ENCODE measurements around the gene GIPC3.

GIPC3 gene

GRCh38 chr19:3606174-3606689 lies 21.0 kb downstream of the GIPC3 start:
- H3K27me3 ChIP-seq, result peaks cover 64% of the 10 kb centered on the region
- peaks cover 0 to 10% of the 10 kb centered on the region in 2 experiments for H3K4me1 ChIP-seq (ENCODE audit: control insufficient read depth in 1 of 2, insufficient read depth in 1 of 2, low read depth in 1 of 2, low read length in 1 of 2)
- no peak overlapping the region for H3K4me3 ChIP-seq (ENCODE audit: low read depth in 1 of 2, low read length in 1 of 2)
- TF ChIP-seq CTCF (IDR thresholded peaks at IDR 0.05), result no peak
- no peaks in the 10 kb centered on the region for H3K9me3 ChIP-seq
- H3K27ac ChIP-seq, result no peak overlapping the region
- H3K36me3 ChIP-seq, result peaks cover 15% of the 10 kb centered on the region

GRCh38 chr19:3606690-3607289 lies 21.5 kb downstream of the GIPC3 start, which contains the start of gene TBXA2R:
TSS of gene TBXA2R (minus strand) at chr19:3606875. CDS start at chr19:3600634, 6,241 bp downstream.
- Histone ChIP-seq H3K4me1 (ENCODE audit: control insufficient read depth in 1 of 2, insufficient read depth in 1 of 2, low read depth in 1 of 2, low read length in 1 of 2) (peaks cover 0 to 10% of the 10 kb centered on the region in 2 experiments), H3K27me3 (peaks cover 64% of the 10 kb centered on the region), H3K27ac (no peak within 1 kb of the TSS), H3K9me3 (no peaks in the 10 kb centered on the region), H3K4me3 (ENCODE audit: low read depth in 1 of 2, low read length in 1 of 2) (no peak within 1 kb of the TSS), H3K36me3 (peaks cover 20% of the 10 kb centered on the region)
- TF ChIP-seq CTCF (IDR thresholded peaks at IDR 0.05), result no peak

GRCh38 chr19:3607303-3608078 lies 22.2 kb downstream of the GIPC3 start:
- no peak overlapping the region for H3K27ac ChIP-seq
- H3K4me1 ChIP-seq (ENCODE audit: control insufficient read depth in 1 of 2, insufficient read depth in 1 of 2, low read depth in 1 of 2, low read length in 1 of 2), result peaks cover 0 to 10% of the 10 kb centered on the region in 2 experiments
- H3K36me3 ChIP-seq, result peaks cover 27% of the 10 kb centered on the region
- no peak overlapping the region for H3K4me3 ChIP-seq (ENCODE audit: low read depth in 1 of 2, low read length in 1 of 2)
- no peak for TF ChIP-seq CTCF (IDR thresholded peaks at IDR 0.05)
- H3K9me3 ChIP-seq, result no peaks in the 10 kb centered on the region
- peaks cover 64% of the 10 kb centered on the region for H3K27me3 ChIP-seq

- Histone ChIP-seq H3K4me3 (ENCODE audit: low read depth in 1 of 2, low read length in 1 of 2) (no peak overlapping the region), H3K36me3 (peaks cover 34% of the 10 kb centered on the region), H3K27ac (no peak overlapping the region), H3K27me3 (peaks cover 63% of the 10 kb centered on the region), H3K9me3 (no peaks in the 10 kb centered on the region), H3K4me1 (ENCODE audit: control insufficient read depth in 1 of 2, insufficient read depth in 1 of 2, low read depth in 1 of 2, low read length in 1 of 2) (peaks cover 0 to 10% of the 10 kb centered on the region in 2 experiments)
- no peak for TF ChIP-seq CTCF (IDR thresholded peaks at IDR 0.05)
These were observed 22.9 kb downstream of the GIPC3 start for GRCh38 chr19:3608079-3608641.

GRCh38 chr19:3608750-3609322 lies 23.6 kb downstream of the GIPC3 start:
- H3K9me3 ChIP-seq, result no peaks in the 10 kb centered on the region
- no peak overlapping the region for H3K4me3 ChIP-seq (ENCODE audit: low read depth in 1 of 2, low read length in 1 of 2)
- no peak for TF ChIP-seq CTCF (IDR thresholded peaks at IDR 0.05)
- H3K4me1 ChIP-seq (ENCODE audit: control insufficient read depth in 1 of 2, insufficient read depth in 1 of 2, low read depth in 1 of 2, low read length in 1 of 2), result peaks cover 0 to 10% of the 10 kb centered on the region in 2 experiments
- H3K27ac ChIP-seq, result no peak overlapping the region
- H3K36me3 ChIP-seq, result peaks cover 41% of the 10 kb centered on the region
- peaks cover 56% of the 10 kb centered on the region for H3K27me3 ChIP-seq
